Dermis blood vessel endothelial cell (primary cell): ENCODE results near the gene GRXCR1. TPM values are rescaled to one million over a fixed set of nuclear protein-coding genes. Genes with fewer than 3 reads are reported as not detected.

Experiments
- DNase-seq: peaks from one replicate; pipeline ENCODE4 v3.0.0; 2010
- total RNA-seq: library from RNA; depleted of rRNA; stranded (reverse); fragments of >200 nt; gene quantifications from 2 replicates; pipeline ENCODE4 v1.2.3, GENCODE V29; 2014

Gene GRXCR1
- not detected in 2 replicates for total RNA-seq

- no peak for DNase-seq
These were observed at the start of gene GRXCR1 for GRCh38 chr4:42892413-42892812. TSS of gene GRXCR1 (plus strand) at chr4:42892713. CDS start at chr4:42893267, 554 bp downstream.

DNA sequence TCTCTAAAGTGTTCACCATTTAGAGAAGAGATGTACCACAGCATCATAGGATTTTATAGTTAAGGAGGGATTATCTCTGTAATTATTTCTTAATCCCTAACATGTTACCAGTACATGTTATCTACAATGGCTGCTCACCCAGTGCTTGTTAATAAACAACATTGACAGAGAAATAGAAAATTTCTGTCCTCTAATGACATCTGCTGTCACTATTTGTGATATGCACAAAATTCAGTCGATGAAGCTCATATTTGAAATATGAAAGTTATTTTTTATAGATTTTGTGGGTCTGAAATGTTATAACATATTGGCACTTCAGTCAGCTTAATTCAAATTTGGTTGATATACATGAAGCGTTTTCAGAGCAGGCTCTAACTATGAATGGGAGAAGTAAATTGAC, 48.8 kb upstream of the GRXCR1 start:
- no peak for DNase-seq

DNA sequence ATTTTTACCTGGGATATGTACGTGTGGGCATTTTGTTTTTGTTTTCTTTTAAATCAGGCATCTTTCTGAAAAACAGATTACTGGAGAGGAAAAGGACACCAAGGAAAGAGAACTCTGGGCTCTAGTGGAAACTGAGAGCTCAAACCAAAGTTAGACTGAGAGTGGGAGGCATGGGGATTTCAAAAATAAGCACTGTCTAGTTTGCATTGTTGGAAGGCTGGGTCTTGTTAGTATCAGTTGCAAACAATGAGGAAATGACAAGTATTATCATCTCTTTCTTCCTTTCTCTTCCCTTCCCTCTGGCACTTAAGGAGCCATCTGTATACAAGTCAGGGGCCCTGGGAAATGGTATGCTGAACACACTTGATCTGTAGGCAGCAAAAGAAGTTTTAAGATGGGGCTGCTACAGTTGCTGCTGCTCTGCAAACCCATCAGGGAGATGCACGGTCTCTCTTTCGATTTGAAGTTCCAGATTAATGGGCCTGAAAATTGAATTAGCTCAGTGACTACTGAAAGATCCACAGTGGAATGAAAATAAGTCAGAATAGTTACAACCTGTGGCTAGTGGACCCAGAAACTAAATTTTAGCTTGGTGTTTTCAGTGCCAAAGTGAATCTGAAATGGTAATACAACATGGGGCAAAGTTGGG, 48.0 kb upstream of the GRXCR1 start:
- no peak for DNase-seq

GRCh38 chr4:42845586-42845985, 46.9 kb upstream of the GRXCR1 start:
- DNase-seq = no peak

DNA sequence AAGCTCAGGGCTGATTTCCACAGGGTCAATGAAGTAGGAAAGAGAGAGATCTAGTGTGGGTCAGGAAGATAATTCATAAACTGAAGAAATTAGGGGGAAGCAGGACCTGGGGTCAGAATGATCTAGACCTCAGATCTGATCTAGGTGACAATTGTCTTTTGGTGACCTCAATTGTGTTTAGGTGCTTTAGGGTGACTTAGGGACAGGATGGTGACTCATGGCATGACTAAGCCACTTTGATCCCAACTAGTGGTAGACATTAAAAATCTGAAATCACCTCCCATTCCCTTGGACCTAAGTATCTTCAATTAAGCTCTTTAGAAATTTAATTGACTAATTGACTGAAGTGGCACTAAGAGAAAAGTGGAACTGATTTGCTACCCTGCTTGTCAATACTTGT, 36.7 kb upstream of the GRXCR1 start:
- DNase-seq = no peak

- peak; percentile 72 for DNase-seq
These were observed 26.8 kb upstream of the GRXCR1 start for GRCh38 chr4:42865572-42866189.

DNA sequence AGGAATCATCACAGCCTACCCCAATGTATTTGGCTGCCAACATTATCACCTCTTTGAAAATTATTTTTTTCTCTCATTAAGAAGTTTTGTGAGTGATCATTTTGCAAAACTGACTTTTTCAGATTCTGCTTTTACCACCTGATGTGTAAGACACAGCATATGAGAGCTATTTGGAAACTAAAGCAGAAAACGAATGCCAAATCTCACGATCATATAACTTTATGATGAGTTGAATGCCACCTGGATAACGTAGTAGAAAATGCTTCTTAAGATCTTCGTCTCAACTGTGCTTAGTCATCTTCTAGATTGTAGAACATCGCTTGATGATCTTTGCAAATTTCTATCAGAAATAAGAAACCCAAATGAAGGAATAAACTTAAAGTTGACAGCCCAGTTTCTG, 21.3 kb upstream of the GRXCR1 start:
- no peak for DNase-seq

DNA sequence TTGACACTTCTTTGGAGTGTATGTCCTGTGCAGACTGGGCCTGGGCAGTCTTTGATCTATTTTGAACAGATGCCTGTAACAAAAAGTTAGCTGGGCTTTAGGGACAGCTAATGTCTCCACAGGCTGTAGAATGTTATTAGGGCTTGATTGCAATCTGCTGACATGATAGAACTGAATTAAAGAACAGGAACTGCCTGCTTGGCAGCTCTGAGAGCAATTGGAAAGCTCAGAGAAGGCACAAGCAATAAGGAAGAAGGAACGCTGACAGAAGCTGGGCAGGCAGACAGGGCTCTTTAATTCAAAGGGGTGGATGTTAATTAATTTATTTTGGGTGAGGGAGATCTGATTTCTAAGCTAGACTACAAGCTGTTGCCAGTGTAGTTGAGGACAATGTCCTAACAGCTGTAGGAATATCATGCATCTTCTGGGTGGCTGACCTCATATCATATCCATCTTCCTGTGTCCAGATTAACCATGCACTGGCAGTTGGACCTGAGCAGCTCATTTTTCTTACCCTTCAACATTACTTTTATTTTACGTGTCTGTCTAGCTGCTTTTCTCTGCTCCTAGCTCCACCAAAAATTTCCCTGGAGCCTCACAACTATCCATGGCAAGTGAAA, 20.7 kb upstream of the GRXCR1 start:
- DNase-seq = no peak

DNA sequence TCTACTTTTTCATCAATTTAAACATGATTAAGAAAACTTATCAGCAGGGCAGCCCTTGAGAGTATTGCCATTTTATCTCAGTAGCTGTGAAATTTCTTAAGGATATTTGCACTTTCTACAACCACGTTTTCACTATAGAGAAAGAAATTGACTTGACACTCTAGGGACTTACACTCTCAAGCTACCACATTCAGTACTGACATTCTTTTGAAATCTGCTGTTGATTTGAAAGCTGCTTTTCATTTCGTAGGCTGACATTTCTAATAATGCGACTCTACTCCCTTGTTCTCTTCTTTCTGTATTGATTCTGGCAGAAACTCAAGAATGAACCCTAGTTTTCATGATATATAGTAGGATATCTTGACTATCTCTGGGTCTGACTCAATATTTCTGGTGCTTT, 13.7 kb upstream of the GRXCR1 start:
- DNase-seq = no peak

GRCh38 chr4:42881253-42881652, 11.3 kb upstream of the GRXCR1 start:
- no peak for DNase-seq

- no peak for DNase-seq
These were observed 869 bp upstream of the GRXCR1 start for GRCh38 chr4:42891644-42892043.

DNA sequence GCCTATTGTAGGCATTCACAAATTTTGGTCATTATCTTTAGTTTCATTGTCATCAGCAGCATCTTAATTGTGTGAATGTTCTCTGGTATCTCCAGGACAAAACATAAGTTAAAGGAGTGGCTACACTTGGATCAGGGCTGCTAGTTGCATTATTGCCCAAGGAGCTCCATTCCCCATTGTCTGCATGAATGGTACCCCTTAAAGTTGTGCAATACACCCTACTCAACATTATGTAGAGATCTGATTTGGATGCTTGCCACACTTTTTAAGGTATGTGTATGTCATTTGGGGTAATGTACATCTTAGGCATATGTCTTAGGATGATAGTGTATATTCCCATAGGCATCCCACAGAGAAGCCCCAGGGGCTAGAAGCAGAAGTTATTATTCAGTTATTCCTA, 2.9 kb downstream of the GRXCR1 start:
- DNase-seq = no peak

DNA sequence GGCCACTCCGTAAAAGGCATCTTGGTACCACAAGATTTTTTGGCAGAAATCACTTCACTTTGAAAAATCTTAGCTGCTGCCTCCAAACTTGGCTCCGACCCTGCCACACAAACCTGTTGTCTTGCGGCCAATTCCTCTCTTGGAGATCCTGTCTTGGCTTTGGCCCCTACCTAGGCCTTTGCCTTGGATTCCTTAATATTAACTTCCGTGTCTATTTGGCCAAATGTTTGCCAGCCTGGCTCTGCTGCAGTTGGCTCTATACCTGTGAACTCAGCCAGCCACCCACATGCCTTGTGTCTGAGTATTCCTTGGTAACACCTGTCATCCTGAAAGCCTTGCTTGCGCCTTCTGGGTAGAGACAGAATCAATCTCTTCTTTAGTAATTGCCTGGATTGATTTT, 12.5 kb downstream of the GRXCR1 start:
- DNase-seq = no peak

GRCh38 chr4:42905591-42905990, 13.1 kb downstream of the GRXCR1 start:
- no peak for DNase-seq

DNA sequence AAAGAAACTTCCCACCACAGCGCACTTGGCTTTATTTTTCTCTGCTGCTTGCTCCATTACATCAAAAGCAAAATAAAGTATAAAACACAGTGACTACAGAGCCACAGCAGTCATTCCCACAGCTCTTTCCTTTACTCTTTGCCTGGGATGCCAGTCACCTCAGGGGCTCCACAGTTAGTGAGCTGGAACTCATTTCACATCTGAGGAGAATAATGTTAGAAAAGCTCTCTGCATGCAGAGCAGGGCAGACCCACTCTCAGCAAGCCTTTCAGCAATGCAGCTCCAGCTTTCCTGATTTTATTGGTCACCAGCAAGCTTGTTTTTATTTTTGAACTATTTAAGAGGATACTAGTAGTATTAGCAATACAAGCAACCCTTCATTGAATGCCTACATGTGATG, 13.8 kb downstream of the GRXCR1 start:
- no peak for DNase-seq

- no peak for DNase-seq
These were observed 14.6 kb downstream of the GRXCR1 start for GRCh38 chr4:42906891-42907759.

DNA sequence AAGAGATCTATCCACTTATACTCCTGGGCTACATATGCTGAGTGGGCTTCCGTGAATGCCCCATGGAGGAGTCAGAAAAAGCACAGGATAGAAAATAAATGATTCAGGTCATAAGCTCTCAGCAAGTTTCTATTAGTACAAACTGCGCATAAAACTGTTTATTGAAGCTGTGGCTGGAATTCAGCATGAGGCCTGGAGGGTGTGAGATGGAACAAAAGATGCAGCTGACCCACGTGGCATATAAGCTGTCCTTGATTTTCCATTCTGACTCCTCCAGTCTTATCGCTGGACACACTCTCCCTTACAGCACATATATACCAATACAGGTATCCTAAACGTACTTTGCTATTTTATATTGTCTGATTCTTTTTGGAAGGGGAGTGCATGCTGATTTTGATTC, 17.9 kb downstream of the GRXCR1 start:
- DNase-seq = no peak

- no peak for DNase-seq
These were observed 22.4 kb downstream of the GRXCR1 start for GRCh38 chr4:42914937-42915336.

- no peak for DNase-seq
These were observed 23.0 kb downstream of the GRXCR1 start for GRCh38 chr4:42915484-42915883.

GRCh38 chr4:42917296-42917695, 24.8 kb downstream of the GRXCR1 start:
- DNase-seq = no peak

DNA sequence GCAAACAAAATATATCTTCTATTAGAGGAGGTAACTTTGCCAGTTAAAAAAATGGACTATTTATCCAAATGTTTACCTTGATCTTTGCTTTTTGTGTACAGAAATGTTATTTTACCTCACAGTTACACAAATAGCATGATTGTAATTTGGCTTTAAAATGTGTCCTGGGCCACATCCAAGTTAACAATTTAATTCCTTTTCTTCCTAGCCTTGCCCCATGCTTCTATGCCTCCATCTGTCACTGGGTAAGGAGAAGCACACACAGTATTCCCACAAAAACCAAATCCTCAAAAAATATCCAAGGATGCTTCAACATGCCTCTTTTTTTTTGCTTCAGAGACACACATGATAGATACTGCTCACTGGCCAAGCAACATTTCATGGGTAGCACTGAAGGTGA, 30.9 kb downstream of the GRXCR1 start:
- no peak for DNase-seq

GRCh38 chr4:42925921-42926320, 33.4 kb downstream of the GRXCR1 start:
- no peak for DNase-seq

DNA sequence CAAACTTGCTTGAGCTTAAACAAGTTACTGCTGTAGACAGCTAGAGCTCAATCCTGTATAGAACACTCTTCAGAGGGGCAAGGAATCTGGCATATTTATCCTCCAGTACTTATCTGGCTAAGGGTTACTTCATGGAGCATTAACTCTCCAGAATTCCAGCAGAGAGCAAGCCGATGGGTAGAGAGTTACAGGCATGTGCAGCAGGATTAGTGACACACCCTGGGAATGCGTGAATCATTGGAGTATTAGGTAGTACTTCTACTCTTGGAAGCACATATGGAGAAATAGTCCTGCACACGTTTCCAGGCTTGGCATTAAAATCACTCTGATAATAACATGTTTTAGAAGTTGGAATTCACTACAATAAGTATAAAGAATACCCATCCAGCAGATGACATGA, 35.4 kb downstream of the GRXCR1 start:
- no peak for DNase-seq
